Measurements from ENCODE around the gene ZMYND10. TPM values are rescaled to one million over a fixed set of nuclear protein-coding genes. Genes with fewer than 3 reads are reported as not detected.

ZMYND10 gene
- total RNA-seq, 1 donor from 2014 or later = 0.35 TPM

DNA sequence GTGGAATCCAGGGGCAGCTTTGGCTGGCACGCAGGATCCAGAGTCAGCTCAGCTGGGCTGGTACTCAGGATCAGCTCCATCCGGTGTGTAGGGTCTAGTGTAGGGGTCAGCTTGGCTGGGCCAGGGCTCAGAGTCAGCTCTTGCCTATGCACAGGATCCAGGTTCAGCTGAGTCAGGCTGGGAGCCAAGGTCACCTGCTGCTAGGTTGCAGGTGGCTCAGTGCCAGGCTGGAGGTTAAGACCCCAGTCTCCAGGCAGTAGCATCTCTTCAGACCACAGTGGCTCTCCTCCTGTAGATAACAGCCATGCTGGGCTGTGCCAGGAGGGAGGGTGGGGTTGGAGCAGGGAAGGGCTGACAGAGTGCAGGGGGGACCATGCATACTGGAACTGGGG, 48.2 kb downstream of the ZMYND10 start:
- intact Hi-C loops (cut with DNase I) = no loop called here
- DNase-seq (ENCODE audit: low spot score) = no peak

GRCh38 chr3:50296721-50297383, 48.7 kb downstream of the ZMYND10 start:
- DNase-seq (ENCODE audit: low spot score) = no peak

GRCh38 chr3:50295553-50296431, 49.7 kb downstream of the ZMYND10 start:
- DNase-seq (ENCODE audit: low spot score) = no peak
- intact Hi-C loops (cut with DNase I) = no loop called here

More at GRCh38 chr3:50296721-50297383, 48.7 kb downstream of the ZMYND10 start:
- intact Hi-C loops (cut with DNase I) = no loop called here

DNA sequence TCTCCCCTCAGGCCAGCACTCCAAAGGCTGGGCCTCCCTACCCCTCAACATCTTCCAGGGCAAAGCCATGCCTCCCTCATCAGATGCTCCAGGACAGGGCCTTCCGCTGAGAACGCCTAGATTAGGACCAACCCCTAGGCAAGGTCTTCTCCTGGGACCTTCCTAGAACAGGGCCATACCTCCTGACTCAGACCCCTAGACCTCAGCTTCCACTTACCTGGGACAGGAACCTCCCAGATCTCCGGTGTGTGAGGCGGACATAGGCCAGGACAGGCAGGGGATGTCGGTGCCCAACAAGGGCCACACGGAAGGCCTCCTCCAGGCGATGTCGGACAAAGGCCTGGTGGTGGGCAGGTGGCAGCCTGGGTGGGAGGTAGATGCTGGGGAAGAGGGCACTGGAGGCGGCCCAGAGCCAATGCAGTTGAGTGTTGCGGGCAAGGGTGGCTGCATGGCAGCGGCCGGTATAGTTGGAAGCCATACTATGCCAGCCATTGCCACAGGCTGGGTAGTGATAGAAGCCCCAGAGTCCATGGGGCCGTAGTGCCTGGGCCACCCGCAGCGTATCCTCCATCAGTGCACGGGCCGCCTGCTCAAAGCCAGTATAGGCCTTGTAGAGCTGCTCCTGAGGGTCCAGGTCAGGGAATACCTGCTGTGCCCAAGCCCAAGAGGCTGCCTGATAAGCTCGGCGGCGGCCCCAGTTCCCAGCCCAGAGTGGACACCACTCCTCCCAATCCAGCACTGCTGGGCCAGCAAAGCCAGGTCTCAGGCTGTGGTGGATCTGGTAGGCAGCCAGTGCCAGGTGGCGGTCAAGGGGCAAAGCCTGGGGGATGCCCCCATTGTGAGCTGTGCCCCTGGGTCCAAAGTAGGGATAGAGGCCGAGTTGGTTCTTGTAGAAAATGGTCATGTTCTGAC, 50.8 kb downstream of the ZMYND10 start:
- intact Hi-C loops (cut with DNase I) = no loop called here
- DNase-seq (ENCODE audit: low spot score) = no peak

DNA sequence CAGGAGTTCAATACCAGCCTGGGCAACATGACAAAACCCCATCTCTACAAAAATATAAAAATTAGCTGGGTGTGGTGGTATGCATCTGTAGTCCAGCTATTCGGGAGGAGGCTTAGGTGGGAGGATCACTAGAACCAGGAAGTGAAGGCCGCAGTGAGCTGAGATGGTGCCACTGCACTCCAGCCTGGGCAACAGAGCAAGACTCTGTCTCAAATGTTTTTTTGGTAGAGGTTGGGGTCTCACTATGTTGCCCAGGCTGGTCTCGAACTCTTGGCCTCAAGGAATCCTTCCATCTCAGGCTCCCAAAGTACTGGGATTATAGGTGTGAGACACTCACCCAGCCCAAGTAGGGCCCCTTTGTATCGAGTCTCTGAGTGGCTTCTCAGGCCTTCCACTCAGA, 51.4 kb downstream of the ZMYND10 start:
- intact Hi-C loops (cut with DNase I) = no loop called here

DNA sequence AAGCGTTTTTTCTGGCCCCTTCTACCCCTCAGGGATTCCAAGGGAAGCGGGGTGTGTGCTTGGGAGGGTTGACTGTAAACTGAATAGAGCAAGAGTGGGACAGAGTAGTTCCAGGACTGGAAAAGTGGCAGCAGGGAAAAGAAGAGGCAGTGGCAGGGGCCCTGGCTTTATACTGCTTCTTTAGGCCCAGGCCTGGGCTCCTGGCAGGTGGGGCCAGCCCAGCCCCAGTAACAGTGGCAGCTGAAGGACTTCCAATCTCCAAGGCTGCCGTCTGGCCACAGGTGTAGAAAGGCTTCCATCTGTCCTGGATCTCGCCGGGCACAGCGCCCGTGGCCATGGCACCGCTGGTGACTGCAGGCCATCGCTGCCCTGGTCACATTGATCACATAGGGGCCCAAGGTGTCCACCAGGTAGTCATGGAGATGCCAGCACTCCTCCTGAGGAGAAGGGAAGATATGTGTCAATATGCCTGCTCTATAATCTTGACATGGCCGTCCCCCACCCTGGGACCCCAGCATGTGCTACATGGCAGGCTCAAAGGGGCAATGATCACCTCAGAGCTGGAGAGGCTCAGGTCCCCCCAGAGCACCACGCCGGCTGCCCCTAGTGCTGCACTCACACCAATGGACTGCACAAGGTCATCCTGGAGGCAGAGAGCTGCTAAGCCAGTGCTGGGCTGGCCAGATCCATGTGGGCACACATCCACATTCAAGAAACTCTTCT, 52.3 kb downstream of the ZMYND10 start:
- no peak for DNase-seq (ENCODE audit: low spot score)

More for the DNA sequence above, 51.4 kb downstream of the ZMYND10 start:
- no peak for DNase-seq (ENCODE audit: low spot score)

GRCh38 chr3:50292159-50293078, 53.1 kb downstream of the ZMYND10 start, which contains the start of gene IFRD2:
TSS of gene IFRD2 (minus strand) at chr3:50292429. CDS start at chr3:50292274, 155 bp downstream.
- intact Hi-C loops (cut with DNase I) = no loop called here
- peak; percentile 99 for DNase-seq (ENCODE audit: low spot score)

More for the DNA sequence above, 52.3 kb downstream of the ZMYND10 start:
- intact Hi-C loops (cut with DNase I) = no loop called here

Other genes with a start within 250 kb of the ZMYND10 start
- gene SEMA3F, start 190.4 kb downstream of the ZMYND10 start, total RNA-seq = 10.0 TPM
- not detected for gene GNAT1, start 154.1 kb downstream of the ZMYND10 start, total RNA-seq
- 6.6 TPM for gene SLC38A3, start 140.5 kb downstream of the ZMYND10 start, total RNA-seq
- gene GNAI2, start 109.5 kb downstream of the ZMYND10 start, total RNA-seq = 153 TPM
- gene SEMA3B, start 76.6 kb downstream of the ZMYND10 start, total RNA-seq = 26.5 TPM
- 25.7 TPM for gene LSMEM2, start 66.6 kb downstream of the ZMYND10 start, total RNA-seq
- gene IFRD2, start 53.3 kb downstream of the ZMYND10 start, total RNA-seq = 45.7 TPM
- gene HYAL3, start 46.3 kb downstream of the ZMYND10 start, total RNA-seq = 1.3 TPM
- gene NAA80, start 46.3 kb downstream of the ZMYND10 start, total RNA-seq = 8.5 TPM
- gene HYAL1, start 42.2 kb downstream of the ZMYND10 start, total RNA-seq = 51.6 TPM
- 42.0 TPM for gene HYAL2, start 23.0 kb downstream of the ZMYND10 start, total RNA-seq
- 24.5 TPM for gene TUSC2, start 17.5 kb downstream of the ZMYND10 start, total RNA-seq
- 11.0 TPM for gene RASSF1, start 4.9 kb downstream of the ZMYND10 start, total RNA-seq
- gene NPRL2, start 5.0 kb upstream of the ZMYND10 start, total RNA-seq = 19.1 TPM
- gene CYB561D2, start 5.1 kb upstream of the ZMYND10 start, total RNA-seq = 6.4 TPM
- 26.6 TPM for gene TMEM115, start 13.8 kb upstream of the ZMYND10 start, total RNA-seq
- gene CACNA2D2, start 157.9 kb upstream of the ZMYND10 start, total RNA-seq = 1.4 TPM
- gene C3orf18, start 222.0 kb upstream of the ZMYND10 start, total RNA-seq = 35.7 TPM
- 14.4 TPM for gene HEMK1, start 223.8 kb upstream of the ZMYND10 start, total RNA-seq